K562 (cell line): ENCODE results near the gene SH3TC2.

Experiments used
- FOXA1 ChIP-seq: fragments of 450-650 bp; IDR thresholded peaks from 2 replicates; pipeline ENCODE4 v1.6.1; 2016; ENCODE audit warnings: mild to moderate bottlenecking, borderline replicate concordance
- GABPB1 ChIP-seq: sonication (generic); formaldehyde crosslinking; IDR thresholded peaks from 2 replicates; pipeline ENCODE4 v1.8.0; 2022; ENCODE audit warnings: mild to moderate bottlenecking, missing genetic modification reagents
- HOXB6 ChIP-seq: fragments of 250-450 bp; sonication (Bioruptor Pico); IDR thresholded peaks from 2 replicates; pipeline ENCODE4 v1.5.1; 2022; ENCODE audit warnings: mild to moderate bottlenecking, borderline replicate concordance
- IFI16 ChIP-seq: fragments of 250-450 bp; sonication (Bioruptor Pico); IDR thresholded peaks from 2 replicates; pipeline ENCODE4 v2.1.2; 2022; ENCODE audit warnings: mild to moderate bottlenecking, inconsistent platforms
- JUND ChIP-seq, 2 experiments: IDR thresholded peaks; 2 replicates in 1 of 2; 3 replicates in 1 of 2; pipeline ENCODE4 v1.6.1; 2011; ENCODE audit warnings: borderline replicate concordance in 2 of 2, low read depth in 2 of 2, low read length in 2 of 2, improper control_type of control experiment in 1 of 2, missing biosample characterization in 1 of 2, missing genetic modification characterization in 1 of 2, missing genetic modification reagents in 1 of 2
- NCOR1 ChIP-seq: fragments of 450-650 bp; IDR thresholded peaks from 2 replicates; pipeline ENCODE4 v1.6.1; 2016; ENCODE audit warnings: mild to moderate bottlenecking, moderate library complexity
- POLR2A ChIP-seq: fragments of 450-650 bp; conservative IDR thresholded peaks from 2 replicates; pipeline ENCODE4 v1.6.1; 2016
- POLR2AphosphoS2 ChIP-seq: IDR thresholded peaks from 2 replicates; pipeline ENCODE4 v1.6.1; 2012; ENCODE audit warnings: low read length, improper control_type of control experiment
- RCOR1 ChIP-seq, 2 experiments: IDR thresholded peaks; 2 replicates each; pipeline ENCODE4 v1.6.1; 2012; ENCODE audit warnings: low read depth in 2 of 2, low read length in 2 of 2, borderline replicate concordance in 1 of 2, improper control_type of control experiment in 1 of 2
- ZNF277 ChIP-seq: fragments of 250-450 bp; sonication (Bioruptor Pico); IDR thresholded peaks from 2 replicates; pipeline ENCODE4 v1.8.0; 2022; ENCODE audit warnings: inconsistent platforms, mild to moderate bottlenecking, moderate library complexity, borderline replicate concordance
- TF ChIP-seq, protein P1 (sequence below), 3 experiments: IDR thresholded peaks in 2 of 3; conservative IDR thresholded peaks in 1 of 3; 2 replicates each; pipeline ENCODE4 v1.5.1; 2011 to 2012; ENCODE audit warnings: low read length in 3 of 3, mild to moderate bottlenecking in 3 of 3, control low read depth in 2 of 3, improper control_type of control experiment in 1 of 3, inconsistent platforms in 1 of 3, low read depth in 1 of 3, mixed read lengths in 1 of 3, moderate library complexity in 1 of 3; ENCODE audit not compliant: insufficient read depth in 2 of 3

DNA sequence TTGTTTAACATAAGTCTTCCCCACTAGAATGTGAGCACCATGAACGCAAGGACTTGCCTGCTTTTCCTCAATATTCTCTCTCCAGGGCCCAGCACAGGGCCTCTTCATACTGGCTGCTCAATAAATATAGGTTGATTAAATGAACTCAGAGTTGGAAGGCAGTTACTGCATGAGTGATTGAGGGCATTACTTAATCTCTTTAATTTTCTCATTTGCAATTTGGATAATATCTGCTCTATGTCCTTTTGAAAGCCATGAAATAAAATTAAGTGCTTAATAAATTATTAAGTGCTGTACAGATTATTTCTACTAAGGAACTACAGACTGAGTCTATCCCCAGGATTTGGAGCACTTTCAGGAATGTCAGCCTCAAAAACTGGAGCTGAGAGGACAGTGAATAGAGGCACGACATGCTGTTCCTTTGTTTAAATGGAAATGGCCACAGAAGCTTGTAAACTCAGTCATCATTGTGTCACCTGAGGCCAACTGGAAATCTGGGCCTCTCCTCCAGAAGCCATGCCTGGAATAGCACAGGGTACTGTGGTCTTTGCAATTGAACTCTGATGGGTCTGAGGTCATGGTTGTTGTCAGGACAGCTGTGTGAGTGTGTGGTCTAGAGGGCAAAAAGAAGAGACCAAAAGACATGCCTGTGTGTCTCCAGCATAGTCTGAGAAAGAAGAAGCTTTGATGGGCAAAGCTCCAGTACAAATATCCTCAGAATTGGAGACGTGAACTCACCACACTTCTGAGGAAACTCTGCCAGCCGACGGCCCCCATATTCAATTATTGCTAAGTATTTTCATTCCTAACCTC lies 86.1 kb downstream of the SH3TC2 start:
- no peak for TF ChIP-seq POLR2AphosphoS2
- TF ChIP-seq HOXB6 (CRISPR knock-in tag) = no peak
- TF ChIP-seq ZNF277 (CRISPR knock-in tag) = no peak
- TF ChIP-seq, protein P1, sequence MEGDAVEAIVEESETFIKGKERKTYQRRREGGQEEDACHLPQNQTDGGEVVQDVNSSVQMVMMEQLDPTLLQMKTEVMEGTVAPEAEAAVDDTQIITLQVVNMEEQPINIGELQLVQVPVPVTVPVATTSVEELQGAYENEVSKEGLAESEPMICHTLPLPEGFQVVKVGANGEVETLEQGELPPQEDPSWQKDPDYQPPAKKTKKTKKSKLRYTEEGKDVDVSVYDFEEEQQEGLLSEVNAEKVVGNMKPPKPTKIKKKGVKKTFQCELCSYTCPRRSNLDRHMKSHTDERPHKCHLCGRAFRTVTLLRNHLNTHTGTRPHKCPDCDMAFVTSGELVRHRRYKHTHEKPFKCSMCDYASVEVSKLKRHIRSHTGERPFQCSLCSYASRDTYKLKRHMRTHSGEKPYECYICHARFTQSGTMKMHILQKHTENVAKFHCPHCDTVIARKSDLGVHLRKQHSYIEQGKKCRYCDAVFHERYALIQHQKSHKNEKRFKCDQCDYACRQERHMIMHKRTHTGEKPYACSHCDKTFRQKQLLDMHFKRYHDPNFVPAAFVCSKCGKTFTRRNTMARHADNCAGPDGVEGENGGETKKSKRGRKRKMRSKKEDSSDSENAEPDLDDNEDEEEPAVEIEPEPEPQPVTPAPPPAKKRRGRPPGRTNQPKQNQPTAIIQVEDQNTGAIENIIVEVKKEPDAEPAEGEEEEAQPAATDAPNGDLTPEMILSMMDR (IDR thresholded peaks at IDR 0.05 in 2 of 3, conservative IDR thresholded peaks at IDR 0.05 in 1 of 3; ENCODE audit: insufficient read depth in 2 of 3, low read depth in 1 of 3, low read length in 3 of 3) = no peak
- no peak for TF ChIP-seq JUND (IDR thresholded peaks at IDR 0.05; ENCODE audit: borderline replicate concordance, low read depth, low read length)
- TF ChIP-seq JUND (tag; IDR thresholded peaks at IDR 0.05; ENCODE audit: borderline replicate concordance, low read depth, low read length) = no peak
- TF ChIP-seq IFI16 = no peak
- no peak for TF ChIP-seq POLR2A
- no peak for TF ChIP-seq GABPB1 (CRISPR knock-in tag)
- no peak for TF ChIP-seq NCOR1
- TF ChIP-seq FOXA1 = no peak
- no peak for TF ChIP-seq RCOR1 (IDR thresholded peaks at IDR 0.05; ENCODE audit: borderline replicate concordance in 1 of 2, low read depth in 2 of 2, low read length in 2 of 2)
